CD4-positive, alpha-beta T cell (primary cell): ENCODE measurements around the gene SGF29. TPM values are rescaled to one million over a fixed set of nuclear protein-coding genes. Genes with fewer than 3 reads are reported as not detected.

ENCODE experiments used
- ATAC-seq: fragments of 200-7000 bp; cut with Tn5 transposase; one replicate; pipeline ENCODE4 v1.10.0; 2022; ENCODE audit warnings: mild to moderate bottlenecking; ENCODE audit not compliant: poor library complexity
- CTCF ChIA-PET: fragments of 350-600 bp; sonication (Branson Sonifier 250); formaldehyde crosslinking; loops from one replicate; lab custom pipeline; 2021; ENCODE audit warnings: antibody characterized with exemption, inconsistent platforms; lab: Charles Lee
- POLR2A ChIA-PET: fragments of 350-600 bp; sonication (Branson Sonifier 250); formaldehyde crosslinking; loops from one replicate; lab custom pipeline; 2021; ENCODE audit warnings: antibody characterized with exemption, inconsistent platforms; lab: Charles Lee
- DNase-seq, 14 experiments: peaks; one replicate each; pipeline ENCODE4 v3.0.0-alpha.2; 2013 to 2020; ENCODE audit warnings: mixed read lengths in 2 of 14
- H3K27ac ChIP-seq, 2 donors: one replicate each; pipeline versions ENCODE4 v1.5.1 to v1.7.0; 2013; ENCODE audit warnings: low read length in 2 of 2, low read depth in 1 of 2, mild to moderate bottlenecking in 1 of 2
- H3K27me3 ChIP-seq, 2 experiments: 1 replicate in 1 of 2; 2 replicates in 1 of 2; pipeline versions ENCODE4 v1.6.1 to v1.7.0; 2013; ENCODE audit warnings: low read length in 2 of 2, control low read depth in 1 of 2, mild to moderate bottlenecking in 1 of 2, moderate library complexity in 1 of 2; ENCODE audit not compliant: insufficient read depth in 2 of 2, control insufficient read depth in 1 of 2
- H3K36me3 ChIP-seq: one replicate; pipeline ENCODE4 v1.6.1; 2013; ENCODE audit warnings: low read length, control low read depth; ENCODE audit not compliant: insufficient read depth
- H3K4me1 ChIP-seq: one replicate; pipeline ENCODE4 v1.6.1; 2013; ENCODE audit warnings: low read length, control low read depth; ENCODE audit not compliant: insufficient read depth
- H3K4me3 ChIP-seq: one replicate; pipeline ENCODE4 v1.5.1; 2013; ENCODE audit warnings: mild to moderate bottlenecking, low read length, moderate library complexity
- H3K9me3 ChIP-seq, 2 experiments: 1 replicate in 1 of 2; 2 replicates in 1 of 2; pipeline versions ENCODE4 v1.6.1 to v1.7.0; 2013; ENCODE audit warnings: low read length in 2 of 2, mild to moderate bottlenecking in 2 of 2, control low read depth in 1 of 2, moderate library complexity in 1 of 2; ENCODE audit not compliant: control insufficient read depth in 1 of 2, insufficient read depth in 1 of 2
- H3K27ac Mint-ChIP-seq: one replicate; pipeline ENCODE4 v1.8.0; 2020; ENCODE audit warnings: mixed read lengths
- H3K27me3 Mint-ChIP-seq: one replicate; pipeline ENCODE4 v1.8.0; 2021; ENCODE audit warnings: mixed read lengths
- H3K36me3 Mint-ChIP-seq: one replicate; pipeline ENCODE4 v1.8.0; 2021; ENCODE audit warnings: low read depth, mixed read lengths
- H3K4me1 Mint-ChIP-seq: one replicate; pipeline ENCODE4 v1.8.0; 2021; ENCODE audit warnings: low read depth, mixed read lengths
- H3K4me3 Mint-ChIP-seq: one replicate; pipeline ENCODE4 v1.8.0; 2020; ENCODE audit warnings: mild to moderate bottlenecking, mixed read lengths
- H3K9me3 Mint-ChIP-seq: one replicate; pipeline ENCODE4 v1.8.0; 2020; ENCODE audit warnings: mixed read lengths
- CTCF ChIP-seq: fragments of 200-600 bp; IDR thresholded peaks from one replicate; pipeline ENCODE4 v1.8.0; 2022; ENCODE audit warnings: antibody characterized with exemption, mild to moderate bottlenecking
- intact Hi-C, 2 experiments: fragments of 100-400 bp; cut with DNase I in 1 of 2; cut with micrococcal nuclease in 1 of 2; formaldehyde crosslinking; loops; one replicate each; pipeline versions ENCODE4 v1.15.1 to v1.9.0; 2023 to 2025; cut with DNase I, micrococcal nuclease
- total RNA-seq, 174 experiments: library from RNA in 2 of 174; stranded (reverse) in 2 of 174; gene quantifications; one replicate each; pipeline ENCODE4 v1.2.3 and lab custom pipeline; 2021 to 2026

Gene SGF29
- total RNA-seq, 2 experiments from 2014 or later, result 38.9 to 40.3 TPM

GRCh38 chr16:28587386-28587785 lies 33.7 kb downstream of the SGF29 start:
- ChIA-PET CTCF (no interaction called here), POLR2A (no interaction called here)
- no peak overlapping the region for H3K4me3 ChIP-seq
- Mint-ChIP-seq H3K4me1 (no peaks in the 10 kb centered on the region), H3K27ac (no peak overlapping the region), H3K27me3 (no peaks in the 10 kb centered on the region), H3K36me3 (peaks cover 90% of the 10 kb centered on the region), H3K9me3 (no peaks in the 10 kb centered on the region), H3K4me3 (no peak overlapping the region)
- DNase-seq (no peak), ATAC-seq (no peak)
- H3K27me3 ChIP-seq, result no peaks in the 10 kb centered on the region
- no peaks in the 10 kb centered on the region for H3K9me3 ChIP-seq
- TF ChIP-seq CTCF, result no peak
- H3K36me3 ChIP-seq, result peaks cover 67% of the 10 kb centered on the region
- H3K4me1 ChIP-seq, result no peaks in the 10 kb centered on the region
- intact Hi-C loops, result no loop called here
- no peak overlapping the region for H3K27ac ChIP-seq

GRCh38 chr16:28589069-28589468 lies 35.3 kb downstream of the SGF29 start:
- Histone ChIP-seq H3K9me3 (no peaks in the 10 kb centered on the region), H3K27ac (no peak overlapping the region), H3K4me3 (no peak overlapping the region), H3K4me1 (no peaks in the 10 kb centered on the region), H3K36me3 (peaks cover 59% of the 10 kb centered on the region), H3K27me3 (no peaks in the 10 kb centered on the region)
- H3K4me3 Mint-ChIP-seq, result no peak overlapping the region
- H3K36me3 Mint-ChIP-seq, result peaks cover 78% of the 10 kb centered on the region
- ChIA-PET CTCF (no interaction called here), POLR2A (no interaction called here)
- ATAC-seq, result no peak
- H3K27me3 Mint-ChIP-seq, result no peaks in the 10 kb centered on the region
- no peak overlapping the region for H3K27ac Mint-ChIP-seq
- no peaks in the 10 kb centered on the region for H3K9me3 Mint-ChIP-seq
- no peak for DNase-seq
- no peak for TF ChIP-seq CTCF
- intact Hi-C loops, result no loop called here
- no peaks in the 10 kb centered on the region for H3K4me1 Mint-ChIP-seq

GRCh38 chr16:28589930-28590329 lies 36.2 kb downstream of the SGF29 start:
- intact Hi-C loops, result loop anchor here in 1 of 2 experiments (5.0 kb wide), 1 partner anchor 68 kb away; no protein-coding TSS in a partner anchor
- H3K4me1 Mint-ChIP-seq, result no peaks in the 10 kb centered on the region
- POLR2A ChIA-PET, result no interaction called here
- Histone ChIP-seq H3K36me3 (peaks cover 55% of the 10 kb centered on the region), H3K4me3 (no peak overlapping the region), H3K27ac (no peak overlapping the region), H3K9me3 (no peaks in the 10 kb centered on the region), H3K27me3 (no peaks in the 10 kb centered on the region), H3K4me1 (no peaks in the 10 kb centered on the region)
- CTCF ChIA-PET, result no interaction called here
- ATAC-seq, result no peak
- H3K4me3 Mint-ChIP-seq, result no peak overlapping the region
- no peak overlapping the region for H3K27ac Mint-ChIP-seq
- no peak for DNase-seq
- no peaks in the 10 kb centered on the region for H3K9me3 Mint-ChIP-seq
- no peaks in the 10 kb centered on the region for H3K27me3 Mint-ChIP-seq
- no peak for TF ChIP-seq CTCF
- H3K36me3 Mint-ChIP-seq, result peaks cover 74% of the 10 kb centered on the region
